Cerebellar nuclear complex (tissue), 1 donor: ENCODE results near the gene ALAS1.
"Not testable (repeated sequence)": the region's sequence is repeated elsewhere in the genome, so short reads cannot be mapped to it uniquely, and the experiment has no call there.

ENCODE experiments used
- DNase-seq, 2 experiments: peaks; one replicate each; lab custom pipeline; 2025; lab: John Stamatoyannopoulos, UW

ALAS1 gene

DNA sequence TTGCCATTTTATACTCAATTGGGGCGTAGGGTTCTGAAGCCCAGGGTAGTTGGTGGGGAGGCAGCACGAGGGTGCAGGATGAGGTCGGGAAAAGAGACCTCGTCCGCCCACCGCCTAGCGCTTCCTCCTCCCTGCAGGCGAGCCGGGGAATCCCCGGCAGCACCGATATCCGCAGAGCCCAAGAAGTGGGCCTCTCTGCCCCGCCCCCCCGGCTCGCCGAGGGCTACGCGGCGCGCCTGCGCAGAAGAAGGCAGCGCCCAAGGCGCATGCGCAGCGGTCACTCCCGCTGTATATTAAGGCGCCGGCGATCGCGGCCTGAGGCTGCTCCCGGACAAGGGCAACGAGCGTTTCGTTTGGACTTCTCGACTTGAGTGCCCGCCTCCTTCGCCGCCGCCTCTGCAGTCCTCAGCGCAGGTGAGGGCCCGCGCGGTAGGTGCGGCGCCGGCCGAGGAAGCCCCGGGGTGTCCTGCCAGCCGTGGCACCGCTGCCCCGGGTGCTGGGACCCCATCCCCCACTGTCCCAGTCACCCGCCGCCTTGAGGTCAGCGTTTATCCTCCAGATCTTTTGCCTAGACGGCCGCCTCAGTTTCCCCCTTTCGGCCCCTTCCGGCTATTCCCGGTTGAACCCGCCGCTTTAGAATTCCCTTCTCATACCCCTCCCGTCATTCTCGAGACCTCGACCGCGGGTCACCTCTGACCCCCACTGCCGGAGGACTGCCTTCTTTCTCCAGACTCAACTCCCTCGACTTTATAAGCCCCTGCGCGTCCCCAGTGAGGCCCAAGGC is at the start of gene ALAS1:
TSS of gene ALAS1 (plus strand) at position 319 of the 784 bp plus-strand sequence. CDS start 1,082 bp downstream, outside the sequence.
- peak in 1 of 2 experiments; percentile 63 for DNase-seq

DNA sequence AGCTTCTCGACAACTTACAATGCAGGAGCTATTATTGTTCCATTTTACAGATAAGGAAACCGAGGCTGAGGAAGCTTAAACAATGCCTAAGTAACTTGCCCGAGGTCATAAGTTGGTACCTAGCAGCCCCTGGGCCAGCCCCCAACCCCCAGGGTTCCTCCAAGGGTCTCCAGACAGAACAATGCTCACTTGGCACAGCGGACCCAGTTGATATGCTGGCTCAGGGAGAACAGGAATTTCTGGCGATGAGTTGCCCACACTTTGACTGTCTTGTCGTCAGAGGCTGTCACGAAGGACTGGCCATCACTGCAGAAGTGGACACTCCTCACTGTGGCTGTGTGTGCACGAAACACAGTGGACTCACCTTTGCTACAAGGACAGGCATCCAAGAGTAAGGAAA is 48.9 kb upstream of the ALAS1 start:
- DNase-seq: no peak

- DNase-seq: no peak
Observed at GRCh38 chr3:52149726-52150125, 48.2 kb upstream of the ALAS1 start.

GRCh38 chr3:52150357-52150756 is 47.6 kb upstream of the ALAS1 start:
- no peak for DNase-seq

DNA sequence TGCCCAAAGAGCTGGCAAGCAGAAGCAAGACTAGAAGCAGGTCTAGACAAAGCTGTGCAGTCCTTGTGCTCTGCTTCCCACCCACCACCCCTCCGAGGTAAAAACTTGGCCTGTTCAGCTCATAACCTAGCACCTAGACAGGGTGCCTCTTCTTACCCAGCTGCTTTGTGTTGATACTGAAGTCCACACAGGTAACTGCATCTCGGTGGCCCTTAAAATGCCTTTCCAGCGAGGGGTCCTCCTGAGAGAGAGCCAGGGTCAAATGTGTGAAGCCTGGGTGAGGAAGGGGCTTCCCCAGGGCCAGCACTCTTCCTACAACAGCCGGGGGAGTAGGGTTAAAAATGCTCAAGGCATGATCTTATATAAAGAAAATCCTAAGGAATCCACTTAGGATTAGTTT is 47.1 kb upstream of the ALAS1 start:
- no peak for DNase-seq

GRCh38 chr3:52151991-52152390 is 46.0 kb upstream of the ALAS1 start:
- not testable (repeated sequence) for DNase-seq

DNA sequence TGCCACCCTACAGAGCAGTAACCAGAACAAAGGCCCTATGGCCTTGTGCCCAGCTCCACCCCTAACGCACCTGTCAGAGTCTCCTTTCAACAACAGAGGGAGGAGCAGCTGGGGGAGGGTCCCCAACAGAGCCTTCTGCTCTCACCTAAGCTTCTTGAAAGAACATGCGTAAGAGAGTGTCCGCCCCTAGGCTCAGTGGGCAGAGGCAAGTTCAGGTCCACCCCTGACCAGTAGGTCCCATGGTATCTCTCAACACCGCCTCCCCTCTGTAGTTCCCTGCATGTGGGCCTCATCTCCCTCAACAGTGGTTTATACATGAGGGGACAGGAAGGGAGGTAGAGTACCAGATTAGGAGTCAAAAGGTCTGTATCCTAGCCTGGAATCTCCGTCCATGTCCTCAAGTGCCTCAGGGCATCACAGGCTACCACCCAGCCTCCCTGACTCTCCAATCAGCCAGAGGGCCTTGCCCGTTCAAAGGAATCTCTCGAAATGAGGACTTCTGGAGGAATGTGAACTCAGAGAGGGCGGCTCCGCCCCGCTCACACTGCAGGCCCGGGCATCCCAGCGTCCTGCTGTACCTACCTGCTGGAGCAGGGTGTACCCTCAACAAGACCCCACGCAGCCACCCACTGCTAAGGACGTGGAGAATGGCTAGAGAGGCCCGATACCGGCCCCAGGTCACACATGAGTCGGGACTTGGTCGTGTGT is 44.4 kb upstream of the ALAS1 start:
- no peak for DNase-seq

DNA sequence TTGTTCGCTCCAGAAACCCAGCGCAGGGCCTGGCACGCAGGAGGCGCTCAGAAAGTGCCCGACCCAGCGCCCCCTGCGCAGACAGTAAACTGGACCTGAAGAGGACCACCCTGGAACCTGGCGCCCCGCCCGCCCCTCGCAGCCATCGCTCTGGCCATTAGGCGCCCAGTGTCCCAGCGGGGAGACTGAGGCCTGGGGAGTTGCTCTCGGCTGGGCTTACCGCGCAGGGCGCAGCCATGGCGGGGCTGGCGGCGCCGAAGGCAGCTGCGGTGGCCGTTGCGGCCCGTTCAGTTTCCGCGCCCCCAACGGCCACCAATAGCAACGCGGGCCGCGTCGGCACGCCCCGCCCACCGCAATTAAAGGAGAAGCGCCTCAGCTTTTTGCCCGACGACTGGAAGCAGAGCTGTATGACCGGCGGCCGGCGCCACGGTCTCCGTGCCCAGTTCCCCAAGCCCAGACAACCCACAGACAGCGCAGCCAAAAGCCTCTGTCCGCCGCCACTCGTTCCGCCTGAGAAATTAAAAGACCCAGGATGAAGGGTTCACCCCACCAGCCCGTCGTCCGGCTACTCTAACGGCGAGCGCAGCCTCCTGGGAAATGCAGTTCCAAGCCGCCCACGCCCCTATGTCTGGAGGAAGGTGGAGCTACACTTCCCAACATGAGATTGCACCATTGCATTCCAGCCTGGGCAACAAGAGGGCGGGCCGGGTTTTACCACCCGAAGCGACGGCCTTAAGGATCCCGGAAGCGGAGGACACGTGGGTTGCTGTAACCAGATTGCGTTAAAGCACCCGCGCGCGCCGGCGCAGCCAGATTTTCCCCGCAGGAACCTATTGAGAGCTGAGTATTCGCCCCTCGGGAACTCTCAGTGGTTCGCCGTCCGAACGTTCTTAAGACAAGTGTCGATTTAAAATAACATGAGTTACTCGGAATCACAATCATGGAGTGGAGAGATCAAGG is 43.5 kb upstream of the ALAS1 start, which contains the start of gene POC1A:
TSS of gene POC1A (minus strand) at position 289 of the 960 bp plus-strand sequence. CDS start at position 238, 51 bp downstream.
- peak; percentile 67 to 75 for DNase-seq

DNA sequence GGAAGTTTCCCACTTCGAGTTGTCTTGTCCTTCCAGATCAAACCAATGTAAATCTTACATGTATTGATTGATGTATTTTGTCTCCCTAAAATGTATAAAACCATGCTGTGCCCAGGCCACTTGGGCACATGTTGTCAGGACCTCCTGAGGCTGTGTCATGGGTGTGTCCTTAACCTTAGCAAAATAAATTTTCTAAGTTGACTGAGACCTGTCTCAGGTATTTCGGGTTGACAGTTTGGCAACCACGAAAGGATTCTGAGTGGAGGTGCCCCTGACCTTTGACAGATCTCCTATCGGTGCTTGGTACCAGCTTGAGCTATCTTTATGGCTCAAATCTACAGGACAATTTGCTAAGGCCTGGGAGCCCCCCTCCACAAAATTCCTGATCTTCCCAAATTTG is 42.0 kb upstream of the ALAS1 start:
- no peak for DNase-seq

DNA sequence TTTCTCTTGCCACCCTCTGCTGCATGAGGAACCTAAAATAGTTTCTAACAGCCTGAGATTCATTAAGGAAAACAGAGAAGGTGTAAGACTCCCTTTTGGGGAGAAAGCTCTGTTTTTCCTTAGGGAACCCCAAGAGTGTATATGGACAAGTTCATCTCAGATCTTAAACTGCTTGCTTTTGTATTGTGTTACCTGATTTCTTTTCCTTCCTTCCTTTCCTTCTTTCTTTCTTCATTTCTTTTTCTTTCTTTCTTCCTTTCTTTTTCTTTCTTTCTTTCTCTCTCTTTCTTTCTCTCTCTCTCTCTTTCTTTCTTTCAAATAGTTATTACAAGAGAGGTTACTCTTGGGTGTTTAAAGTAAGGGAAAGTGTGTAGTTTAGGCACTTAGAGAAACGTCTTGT is 38.5 kb upstream of the ALAS1 start:
- DNase-seq: no peak

DNA sequence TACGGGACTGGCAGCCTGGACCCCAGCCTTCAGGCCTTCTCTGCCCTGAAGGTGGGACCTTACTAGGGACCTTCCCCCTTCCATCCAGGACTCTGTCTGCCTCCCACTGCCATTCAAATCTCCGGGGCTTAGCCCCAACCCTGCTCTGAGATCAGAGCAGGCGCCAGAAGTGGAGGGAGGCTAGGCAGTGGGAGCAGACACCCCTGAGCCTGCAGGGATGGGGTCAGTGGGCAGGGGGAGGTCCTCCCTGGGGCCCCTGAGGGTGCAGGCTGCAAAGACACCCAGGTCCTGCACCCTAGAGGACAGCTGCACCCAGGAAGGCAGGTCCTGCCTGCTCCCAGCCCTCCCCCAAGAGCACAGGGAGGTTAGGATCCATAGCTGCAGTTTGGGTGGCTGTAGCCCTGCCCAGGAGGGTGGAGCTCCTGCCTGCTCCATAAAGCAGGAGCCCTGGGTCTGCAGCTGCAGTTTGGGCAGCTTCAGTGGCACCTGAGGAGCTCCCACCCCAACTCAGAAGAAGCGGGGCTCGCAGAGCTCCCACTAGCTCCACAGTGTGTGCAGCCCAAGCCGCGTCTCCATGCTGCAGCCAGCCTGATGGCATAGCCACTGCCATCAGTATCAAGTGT is 35.6 kb upstream of the ALAS1 start:
- no peak for DNase-seq

- no peak for DNase-seq
Observed at GRCh38 chr3:52167240-52167639, 30.7 kb upstream of the ALAS1 start.

GRCh38 chr3:52170217-52170616 is 27.7 kb upstream of the ALAS1 start:
- DNase-seq: not testable (repeated sequence)

- no peak for DNase-seq
Observed at GRCh38 chr3:52171514-52172261, 26.3 kb upstream of the ALAS1 start.

- no peak for DNase-seq
Observed at GRCh38 chr3:52172262-52172757, 25.6 kb upstream of the ALAS1 start.

GRCh38 chr3:52173101-52173500 is 24.9 kb upstream of the ALAS1 start:
- no peak for DNase-seq

- no peak for DNase-seq
Observed at GRCh38 chr3:52174896-52175295, 23.1 kb upstream of the ALAS1 start.

DNA sequence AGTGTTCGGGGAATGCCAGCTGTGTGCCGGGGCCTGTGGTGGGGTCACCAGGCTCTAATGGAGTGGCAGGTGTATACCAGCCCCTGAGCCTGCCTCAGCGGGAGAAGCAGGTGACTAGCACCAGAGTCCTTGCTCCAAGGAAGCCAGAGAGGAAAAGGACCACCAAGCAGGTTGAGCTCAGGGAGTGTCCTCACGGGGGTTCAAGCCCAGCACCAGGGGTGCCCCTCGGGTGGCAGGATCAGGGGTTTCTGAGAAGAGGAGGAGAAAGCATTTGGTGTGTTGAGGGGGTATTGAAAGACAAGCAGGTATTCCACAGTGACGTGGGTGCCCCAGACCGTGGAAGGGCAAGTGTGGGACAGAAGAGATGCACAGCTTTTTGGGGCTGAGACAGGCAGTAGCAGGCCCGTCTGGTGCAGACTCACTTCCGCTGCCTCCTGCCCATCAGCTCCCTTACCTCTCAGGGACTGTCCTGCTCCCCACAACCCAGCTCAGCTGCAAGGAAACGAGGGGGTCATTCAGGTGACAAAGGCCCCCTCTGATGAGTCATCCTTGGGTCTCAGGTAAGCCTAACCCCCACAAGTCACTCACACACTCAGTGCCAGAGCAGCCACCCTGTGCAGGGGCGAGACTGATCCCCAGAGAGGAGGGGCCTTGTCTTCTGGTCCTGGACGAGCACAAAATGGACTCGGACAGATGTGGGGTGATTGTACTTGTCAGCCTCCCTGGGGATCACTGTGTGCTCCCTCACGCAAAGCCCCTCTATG is 22.4 kb upstream of the ALAS1 start:
- no peak for DNase-seq

DNA sequence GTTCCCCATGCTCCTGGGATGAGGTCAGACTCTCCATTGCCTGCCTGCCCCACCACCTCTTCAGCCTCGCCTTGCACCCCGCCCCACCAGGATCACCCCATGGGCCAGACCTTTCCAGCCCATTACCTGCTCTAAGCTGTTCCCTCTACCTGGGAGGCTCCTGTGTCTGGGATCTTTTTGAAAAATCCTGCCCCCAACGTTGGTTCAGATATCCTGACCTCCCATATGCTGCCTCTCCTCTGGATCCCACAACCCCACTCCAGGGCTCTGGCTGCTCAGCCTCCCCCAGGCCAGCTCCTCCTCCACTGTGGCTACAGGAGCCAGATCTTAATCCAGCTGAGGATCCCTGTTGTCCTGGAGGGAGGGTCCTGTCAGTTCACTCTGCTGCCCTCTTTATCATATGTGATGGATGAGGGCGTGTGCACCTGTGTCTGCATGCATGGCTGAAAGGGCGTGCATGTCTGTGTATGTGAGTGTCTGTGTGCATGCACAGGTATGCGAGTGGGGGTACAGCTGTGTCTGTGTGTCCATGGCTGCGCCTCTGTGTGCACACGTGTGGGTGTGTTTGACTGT is 21.7 kb upstream of the ALAS1 start:
- DNase-seq: no peak
